Right renal pelvis (tissue), 4 donors: ENCODE data around the gene AGBL4. TPM values are rescaled to one million over a fixed set of nuclear protein-coding genes. Genes with fewer than 3 reads are reported as not detected.

Experiments
- DNase-seq, 4 donors: peaks; one replicate each; pipeline ENCODE4 v3.0.0-alpha.2; 2013; ENCODE audit warnings: low read depth in 4 of 4, low spot score in 3 of 4, missing footprints in 1 of 4
- polyA plus RNA-seq, 4 donors: library from polyadenylated mRNA; unstranded; fragments of 120-200 nt; gene quantifications; one replicate each; pipeline ENCODE4 v1.2.1, GENCODE V29; 2013; ENCODE audit not compliant: insufficient read length in 4 of 4

Gene AGBL4
- polyA plus RNA-seq, 4 donors: 0.87 to 1.5 (median 1.2) TPM

- DNase-seq: no peak
These were observed 1328.6 kb downstream of the AGBL4 start for GRCh38 chr1:48695161-48695560.

GRCh38 chr1:48693674-48694320 lies 1330.0 kb downstream of the AGBL4 start:
- DNase-seq: no peak

GRCh38 chr1:48693180-48693579 lies 1330.6 kb downstream of the AGBL4 start:
- DNase-seq: no peak

- DNase-seq: no peak
These were observed 1331.5 kb downstream of the AGBL4 start for GRCh38 chr1:48692235-48692634.

GRCh38 chr1:48691429-48692001 lies 1332.2 kb downstream of the AGBL4 start:
- DNase-seq: no peak

GRCh38 chr1:48688102-48688760 lies 1335.5 kb downstream of the AGBL4 start:
- no peak for DNase-seq

GRCh38 chr1:48687282-48688045 lies 1336.3 kb downstream of the AGBL4 start:
- peak in 1 of 4 donors; percentile 56 for DNase-seq

- DNase-seq: no peak
These were observed 1337.6 kb downstream of the AGBL4 start for GRCh38 chr1:48686159-48686558.

- no peak for DNase-seq
These were observed 1339.4 kb downstream of the AGBL4 start for GRCh38 chr1:48684381-48684780.

GRCh38 chr1:48683839-48684238 lies 1339.9 kb downstream of the AGBL4 start:
- no peak for DNase-seq

- no peak for DNase-seq
These were observed 1342.1 kb downstream of the AGBL4 start for GRCh38 chr1:48681476-48682305.

- DNase-seq: no peak
These were observed 1343.2 kb downstream of the AGBL4 start for GRCh38 chr1:48680411-48681035.

GRCh38 chr1:48679859-48680258 lies 1343.9 kb downstream of the AGBL4 start:
- DNase-seq: no peak

GRCh38 chr1:48678710-48679505 lies 1344.8 kb downstream of the AGBL4 start:
- no peak for DNase-seq

- DNase-seq: peak in 3 of 4 donors; percentile 54 to 61 (median 58)
These were observed 1346.2 kb downstream of the AGBL4 start for GRCh38 chr1:48677306-48678287.

- DNase-seq: no peak
These were observed 1346.9 kb downstream of the AGBL4 start for GRCh38 chr1:48676822-48677221.

- no peak for DNase-seq
These were observed 1347.4 kb downstream of the AGBL4 start for GRCh38 chr1:48676376-48676775.

- DNase-seq: no peak
These were observed 1348.5 kb downstream of the AGBL4 start for GRCh38 chr1:48675251-48675650.
